ENCODE data around the gene LRRC58. TPM values are rescaled to one million over a fixed set of nuclear protein-coding genes. Genes with fewer than 3 reads are reported as not detected.

The LRRC58 gene
- total RNA-seq = 21.8 TPM
- long read RNA-seq, full-length matches to known transcripts = 33 of 41 reads
- long read RNA-seq, partial matches to known transcripts = 0 of 41 reads
- long read RNA-seq, other reads (novel, unspliced or antisense) = 8 of 41 reads

DNA sequence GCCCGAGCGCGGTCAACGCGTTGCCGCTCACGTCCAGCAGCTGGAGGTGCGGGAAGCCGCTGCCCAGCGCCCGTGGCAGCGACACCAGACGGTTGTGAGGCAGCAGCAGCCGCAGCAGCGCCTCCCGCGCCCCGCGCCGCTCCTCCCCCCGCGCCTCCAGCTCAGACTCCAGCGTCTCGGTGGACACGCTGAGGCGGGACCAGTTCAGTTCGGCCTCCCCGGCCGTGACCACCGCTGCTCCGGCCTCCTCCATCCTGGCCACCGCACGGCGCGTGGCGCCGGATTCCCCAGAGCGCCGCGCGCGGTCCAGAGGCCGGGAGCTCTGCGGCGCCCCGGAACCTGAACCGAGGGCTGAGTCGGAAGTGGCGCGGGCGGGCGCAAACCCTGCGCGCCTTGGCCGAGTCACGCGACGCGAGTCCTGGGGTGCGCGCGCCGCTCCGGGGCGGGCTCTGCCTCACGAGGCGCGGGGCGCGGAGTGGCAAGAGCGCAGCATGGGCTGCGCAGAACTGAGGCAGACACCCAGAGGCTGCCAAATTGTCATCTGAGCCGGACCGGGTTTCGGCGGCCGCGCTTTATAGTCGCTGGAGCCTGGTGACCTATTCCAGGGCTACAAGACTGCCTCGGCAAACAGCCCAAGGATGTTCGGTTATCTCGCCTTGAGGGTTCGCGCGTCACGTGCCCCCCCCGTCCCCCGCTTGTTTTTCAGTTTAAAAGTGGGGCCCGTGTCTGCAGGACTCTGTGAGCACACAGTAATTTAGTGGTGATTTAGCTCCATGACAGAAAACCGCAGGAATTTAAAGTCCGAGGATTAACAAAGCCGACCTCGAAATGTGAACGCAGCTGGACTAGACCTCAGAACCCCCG lies at the start of gene LRRC58:
Gene LRRC58 (minus strand): TSS at position 364 of the 864 bp plus-strand sequence. CDS start 111 bp downstream, at position 253.
- ATAC-seq (peak; percentile 97), DNase-seq (peak; percentile 96)
- peak within 1 kb of the TSS; percentile 90 for H3K27ac ChIP-seq
- H3K4me1 ChIP-seq = peaks cover 23% of the 10 kb centered on the region
- intact Hi-C loops (cut with DNase I) = no loop called here
- TF ChIP-seq, protein P1, sequence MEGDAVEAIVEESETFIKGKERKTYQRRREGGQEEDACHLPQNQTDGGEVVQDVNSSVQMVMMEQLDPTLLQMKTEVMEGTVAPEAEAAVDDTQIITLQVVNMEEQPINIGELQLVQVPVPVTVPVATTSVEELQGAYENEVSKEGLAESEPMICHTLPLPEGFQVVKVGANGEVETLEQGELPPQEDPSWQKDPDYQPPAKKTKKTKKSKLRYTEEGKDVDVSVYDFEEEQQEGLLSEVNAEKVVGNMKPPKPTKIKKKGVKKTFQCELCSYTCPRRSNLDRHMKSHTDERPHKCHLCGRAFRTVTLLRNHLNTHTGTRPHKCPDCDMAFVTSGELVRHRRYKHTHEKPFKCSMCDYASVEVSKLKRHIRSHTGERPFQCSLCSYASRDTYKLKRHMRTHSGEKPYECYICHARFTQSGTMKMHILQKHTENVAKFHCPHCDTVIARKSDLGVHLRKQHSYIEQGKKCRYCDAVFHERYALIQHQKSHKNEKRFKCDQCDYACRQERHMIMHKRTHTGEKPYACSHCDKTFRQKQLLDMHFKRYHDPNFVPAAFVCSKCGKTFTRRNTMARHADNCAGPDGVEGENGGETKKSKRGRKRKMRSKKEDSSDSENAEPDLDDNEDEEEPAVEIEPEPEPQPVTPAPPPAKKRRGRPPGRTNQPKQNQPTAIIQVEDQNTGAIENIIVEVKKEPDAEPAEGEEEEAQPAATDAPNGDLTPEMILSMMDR (IDR thresholded peaks at IDR 0.05) = peak; percentile 26
- H3K36me3 ChIP-seq = no peaks in the 10 kb centered on the region
- H3K27me3 ChIP-seq = no peaks in the 10 kb centered on the region
- peak within 1 kb of the TSS; percentile 88 for H3K4me3 ChIP-seq
- H3K9me3 ChIP-seq = no peaks in the 10 kb centered on the region

GRCh38 chr3:120396469-120396868 lies 47.3 kb upstream of the LRRC58 start:
- TF ChIP-seq, protein P1 (IDR thresholded peaks at IDR 0.05) = no peak
- no peak overlapping the region for H3K27ac ChIP-seq
- H3K36me3 ChIP-seq = peaks cover 66% of the 10 kb centered on the region
- intact Hi-C loops (cut with DNase I) = no loop called here
- ATAC-seq = no peak
- H3K4me3 ChIP-seq = no peak overlapping the region
- no peaks in the 10 kb centered on the region for H3K4me1 ChIP-seq
- no peak for DNase-seq
- H3K9me3 ChIP-seq = no peaks in the 10 kb centered on the region
- H3K27me3 ChIP-seq = no peaks in the 10 kb centered on the region

DNA sequence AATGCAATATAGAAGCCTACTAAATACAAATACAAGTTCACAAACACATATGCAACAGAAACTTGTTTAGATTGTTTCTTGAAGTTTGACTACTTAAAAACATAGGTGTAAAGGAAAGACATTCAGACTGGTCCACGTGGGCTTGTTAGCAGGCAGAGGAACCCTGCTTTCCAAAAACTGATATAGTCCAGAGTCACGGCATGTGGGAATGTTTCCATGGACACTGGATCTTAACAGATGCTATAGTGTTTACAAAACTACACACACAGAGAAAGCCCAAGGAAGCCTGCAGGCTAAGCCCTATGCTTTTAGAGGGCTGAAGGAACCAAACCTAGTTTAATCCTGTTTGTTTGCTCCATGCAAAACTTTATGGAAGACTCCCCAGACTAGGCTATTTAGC lies 45.2 kb upstream of the LRRC58 start:
- ATAC-seq (no peak), DNase-seq (no peak)
- intact Hi-C loops (cut with DNase I) = no loop called here
- no peak overlapping the region for H3K4me3 ChIP-seq
- no peaks in the 10 kb centered on the region for H3K4me1 ChIP-seq
- H3K27ac ChIP-seq = no peak overlapping the region
- TF ChIP-seq, protein P1 (IDR thresholded peaks at IDR 0.05) = no peak
- peaks cover 45% of the 10 kb centered on the region for H3K36me3 ChIP-seq
- no peaks in the 10 kb centered on the region for H3K9me3 ChIP-seq
- H3K27me3 ChIP-seq = no peaks in the 10 kb centered on the region

GRCh38 chr3:120393761-120394160 lies 44.6 kb upstream of the LRRC58 start:
- ATAC-seq = no peak
- Histone ChIP-seq H3K4me1 (no peaks in the 10 kb centered on the region), H3K9me3 (no peaks in the 10 kb centered on the region), H3K36me3 (peaks cover 39% of the 10 kb centered on the region), H3K27ac (no peak overlapping the region), H3K27me3 (no peaks in the 10 kb centered on the region), H3K4me3 (no peak overlapping the region)
- TF ChIP-seq, protein P1 (IDR thresholded peaks at IDR 0.05) = no peak
- intact Hi-C loops (cut with DNase I) = no loop called here
- no peak for DNase-seq

- ATAC-seq (no peak), DNase-seq (no peak)
- Histone ChIP-seq H3K9me3 (no peaks in the 10 kb centered on the region), H3K27ac (no peak overlapping the region), H3K4me1 (no peaks in the 10 kb centered on the region), H3K27me3 (no peaks in the 10 kb centered on the region), H3K36me3 (peaks cover 34% of the 10 kb centered on the region), H3K4me3 (no peak overlapping the region)
- intact Hi-C loops (cut with DNase I) = no loop called here
- TF ChIP-seq, protein P1 (IDR thresholded peaks at IDR 0.05) = no peak
Measured at GRCh38 chr3:120393243-120393642, 44.1 kb upstream of the LRRC58 start.
